Measurements from ENCODE around the gene ETNK1. TPM values are rescaled to one million over a fixed set of nuclear protein-coding genes. Genes with fewer than 3 reads are reported as not detected.

Gene ETNK1
- total and polyA plus RNA-seq, 4 donors, result 14.3 to 129 (median 48.5) TPM

GRCh38 chr12:22702690-22703089 is 77.7 kb downstream of the ETNK1 start:
- Histone ChIP-seq H3K27me3 (ENCODE audit: control insufficient read depth in 3 of 3, insufficient read depth in 3 of 3, low read length in 2 of 3) (no peaks in the 10 kb centered on the region), H3K9ac (ENCODE audit: insufficient read depth in 1 of 2, low read length in 2 of 2) (no peak overlapping the region), H3K4me3 (no peak overlapping the region), H3K4me1 (ENCODE audit: control insufficient read depth in 5 of 5, insufficient read depth in 5 of 5, low read length in 5 of 5) (no peaks in the 10 kb centered on the region), H3K9me3 (ENCODE audit: control insufficient read depth in 4 of 4, insufficient read depth in 3 of 4, low read length in 3 of 4) (no peaks in the 10 kb centered on the region), H3K27ac (ENCODE audit: low read depth in 1 of 2, low read length in 1 of 2) (no peak overlapping the region), H3K36me3 (ENCODE audit: control insufficient read depth in 4 of 4, insufficient read depth in 4 of 4, low read length in 4 of 4) (no peaks in the 10 kb centered on the region)
- no peak for ATAC-seq (ENCODE audit: insufficient read depth, low FRiP score)
- DNase-seq, result no peak
- no peak for TF ChIP-seq CTCF (IDR thresholded peaks at IDR 0.05; ENCODE audit: control extremely low read depth, extremely low read depth)
- 71 to 86% methylated on average over 2 of the region's 2 CpGs for WGBS, 2 donors

GRCh38 chr12:22709292-22709691 is 84.3 kb downstream of the ETNK1 start:
- WGBS, 2 donors, result 29 to 43% methylated on average over 5 of the region's 5 CpGs
- H3K9me3 ChIP-seq (ENCODE audit: control insufficient read depth in 4 of 4, insufficient read depth in 3 of 4, low read length in 3 of 4), result no peaks in the 10 kb centered on the region
- H3K27me3 ChIP-seq (ENCODE audit: control insufficient read depth in 3 of 3, insufficient read depth in 3 of 3, low read length in 2 of 3), result no peaks in the 10 kb centered on the region
- H3K27ac ChIP-seq (ENCODE audit: low read depth in 1 of 2, low read length in 1 of 2), result no peak overlapping the region
- H3K9ac ChIP-seq (ENCODE audit: insufficient read depth in 1 of 2, low read length in 2 of 2), result no peak overlapping the region
- ATAC-seq (ENCODE audit: insufficient read depth, low FRiP score) (no peak), DNase-seq (peak in 2 of 3 donors; percentile 59 to 68)
- no peak for TF ChIP-seq CTCF (IDR thresholded peaks at IDR 0.05; ENCODE audit: control extremely low read depth, extremely low read depth)
- H3K4me1 ChIP-seq (ENCODE audit: control insufficient read depth in 5 of 5, insufficient read depth in 5 of 5, low read length in 5 of 5), result no peaks in the 10 kb centered on the region
- peaks cover 0 to 1% (median 0%) of the 10 kb centered on the region in 4 donors for H3K36me3 ChIP-seq (ENCODE audit: control insufficient read depth in 4 of 4, insufficient read depth in 4 of 4, low read length in 4 of 4)
- H3K4me3 ChIP-seq, result no peak overlapping the region

GRCh38 chr12:22712083-22712482 is 87.1 kb downstream of the ETNK1 start:
- WGBS, 2 donors, result 81 to 90% methylated on average over 7 of the region's 7 CpGs
- Histone ChIP-seq H3K4me1 (ENCODE audit: control insufficient read depth in 5 of 5, insufficient read depth in 5 of 5, low read length in 5 of 5) (no peaks in the 10 kb centered on the region), H3K9ac (ENCODE audit: insufficient read depth in 1 of 2, low read length in 2 of 2) (no peak overlapping the region), H3K27me3 (ENCODE audit: control insufficient read depth in 3 of 3, insufficient read depth in 3 of 3, low read length in 2 of 3) (no peaks in the 10 kb centered on the region), H3K4me3 (no peak overlapping the region), H3K27ac (ENCODE audit: low read depth in 1 of 2, low read length in 1 of 2) (no peak overlapping the region), H3K9me3 (ENCODE audit: control insufficient read depth in 4 of 4, insufficient read depth in 3 of 4, low read length in 3 of 4) (no peaks in the 10 kb centered on the region), H3K36me3 (ENCODE audit: control insufficient read depth in 4 of 4, insufficient read depth in 4 of 4, low read length in 4 of 4) (peaks cover 0 to 1% (median 0%) of the 10 kb centered on the region in 4 donors)
- no peak for TF ChIP-seq CTCF (IDR thresholded peaks at IDR 0.05; ENCODE audit: control extremely low read depth, extremely low read depth)
- DNase-seq (no peak), ATAC-seq (ENCODE audit: insufficient read depth, low FRiP score) (no peak)

GRCh38 chr12:22715254-22715653 is 90.3 kb downstream of the ETNK1 start:
- no peak for TF ChIP-seq CTCF (IDR thresholded peaks at IDR 0.05; ENCODE audit: control extremely low read depth, extremely low read depth)
- ATAC-seq (ENCODE audit: insufficient read depth, low FRiP score) (no peak), DNase-seq (no peak)
- Histone ChIP-seq H3K4me3 (no peak overlapping the region), H3K27me3 (ENCODE audit: control insufficient read depth in 3 of 3, insufficient read depth in 3 of 3, low read length in 2 of 3) (no peaks in the 10 kb centered on the region), H3K4me1 (ENCODE audit: control insufficient read depth in 5 of 5, insufficient read depth in 5 of 5, low read length in 5 of 5) (no peaks in the 10 kb centered on the region), H3K36me3 (ENCODE audit: control insufficient read depth in 4 of 4, insufficient read depth in 4 of 4, low read length in 4 of 4) (peaks cover 0 to 1% (median 0%) of the 10 kb centered on the region in 4 donors), H3K27ac (ENCODE audit: low read depth in 1 of 2, low read length in 1 of 2) (no peak overlapping the region), H3K9ac (ENCODE audit: insufficient read depth in 1 of 2, low read length in 2 of 2) (no peak overlapping the region), H3K9me3 (ENCODE audit: control insufficient read depth in 4 of 4, insufficient read depth in 3 of 4, low read length in 3 of 4) (no peaks in the 10 kb centered on the region)
- WGBS, 2 donors, result 92 to 97% methylated on average over 1 of the region's 1 CpG
